GM13977 (cell line): ENCODE data around the gene UFD1.

ENCODE experiments used
- DNase-seq: peaks from one replicate; pipeline ENCODE4 v3.0.0; 2012; ENCODE audit warnings: low spot score
- in situ Hi-C: fragments of 300-500 bp; cut with MboI; formaldehyde crosslinking; loops from one replicate; pipeline ENCODE4 v1.12.0; 2022; ENCODE audit warnings: low sequenced_read_pairs, low pct_unique_long_range_greater_than_20kb, mixed read lengths, inconsistent platforms; ENCODE audit not compliant: unreplicated experiment
- TF ChIP-seq, protein P1 (sequence below): IDR thresholded peaks from 2 replicates; pipeline ENCODE4 v1.5.1; 2012; ENCODE audit warnings: mild to moderate bottlenecking, control low read depth; ENCODE audit not compliant: insufficient read depth; ENCODE audit errors: extremely low read depth, missing control alignments

The UFD1 gene

DNA sequence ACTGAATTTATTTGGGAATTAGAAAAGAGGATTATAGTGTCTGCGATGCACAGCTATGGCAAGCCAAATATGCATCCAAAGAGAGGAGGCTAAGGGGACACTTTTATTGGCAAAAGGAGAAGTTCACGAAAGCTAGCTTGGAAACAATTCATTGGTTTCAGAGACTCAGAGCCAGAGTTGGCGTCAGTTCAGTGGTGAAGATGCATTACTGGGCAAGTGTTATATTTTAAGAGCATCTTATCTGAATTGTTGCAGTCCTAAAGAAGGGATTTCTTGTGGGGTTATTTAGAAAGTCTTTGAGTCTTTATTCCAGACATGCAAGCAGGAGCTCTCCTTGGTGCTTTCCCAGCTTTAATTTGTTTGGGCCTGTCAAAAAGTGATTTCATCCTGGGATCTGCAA is 30.2 kb upstream of the UFD1 start:
- DNase-seq, result no peak
- TF ChIP-seq, protein P1, sequence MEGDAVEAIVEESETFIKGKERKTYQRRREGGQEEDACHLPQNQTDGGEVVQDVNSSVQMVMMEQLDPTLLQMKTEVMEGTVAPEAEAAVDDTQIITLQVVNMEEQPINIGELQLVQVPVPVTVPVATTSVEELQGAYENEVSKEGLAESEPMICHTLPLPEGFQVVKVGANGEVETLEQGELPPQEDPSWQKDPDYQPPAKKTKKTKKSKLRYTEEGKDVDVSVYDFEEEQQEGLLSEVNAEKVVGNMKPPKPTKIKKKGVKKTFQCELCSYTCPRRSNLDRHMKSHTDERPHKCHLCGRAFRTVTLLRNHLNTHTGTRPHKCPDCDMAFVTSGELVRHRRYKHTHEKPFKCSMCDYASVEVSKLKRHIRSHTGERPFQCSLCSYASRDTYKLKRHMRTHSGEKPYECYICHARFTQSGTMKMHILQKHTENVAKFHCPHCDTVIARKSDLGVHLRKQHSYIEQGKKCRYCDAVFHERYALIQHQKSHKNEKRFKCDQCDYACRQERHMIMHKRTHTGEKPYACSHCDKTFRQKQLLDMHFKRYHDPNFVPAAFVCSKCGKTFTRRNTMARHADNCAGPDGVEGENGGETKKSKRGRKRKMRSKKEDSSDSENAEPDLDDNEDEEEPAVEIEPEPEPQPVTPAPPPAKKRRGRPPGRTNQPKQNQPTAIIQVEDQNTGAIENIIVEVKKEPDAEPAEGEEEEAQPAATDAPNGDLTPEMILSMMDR, result no peak
- in situ Hi-C loops, result no loop called here

DNA sequence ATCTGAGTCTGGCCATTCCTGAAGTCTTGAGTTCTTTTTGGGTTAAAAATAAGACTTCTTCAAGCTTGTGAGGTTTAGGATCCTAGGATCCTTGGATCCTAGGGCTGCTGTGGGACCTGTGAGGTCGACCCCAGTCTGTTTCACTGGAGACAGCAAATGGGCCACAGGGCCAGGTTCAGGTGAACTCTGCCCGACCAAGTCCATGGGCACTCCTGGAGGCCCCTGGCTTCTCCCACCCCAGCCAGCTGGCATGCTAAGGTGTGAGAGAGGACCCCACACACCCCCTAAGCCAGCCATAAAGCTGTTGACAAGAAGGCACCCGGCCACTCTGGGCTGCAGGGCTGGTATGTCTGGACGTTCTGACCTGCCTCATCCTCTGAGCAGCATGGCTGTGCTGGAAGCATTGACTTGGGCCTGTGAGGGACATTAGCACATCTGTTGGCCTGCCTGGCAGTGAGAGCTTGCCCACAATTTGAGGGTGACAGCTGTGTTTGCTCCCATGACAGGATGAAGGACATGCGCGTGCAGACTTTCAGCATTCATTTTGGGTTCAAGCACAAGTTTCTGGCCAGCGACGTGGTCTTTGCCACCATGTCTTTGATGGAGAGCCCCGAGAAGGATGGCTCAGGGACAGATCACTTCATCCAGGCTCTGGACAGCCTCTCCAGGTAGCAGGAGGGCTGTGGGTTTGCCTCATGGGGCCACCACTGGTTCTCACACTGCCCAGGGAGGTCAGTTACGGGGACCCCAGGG is 29.2 kb upstream of the UFD1 start:
- in situ Hi-C loops, result no loop called here
- TF ChIP-seq, protein P1, result no peak
- no peak for DNase-seq

DNA sequence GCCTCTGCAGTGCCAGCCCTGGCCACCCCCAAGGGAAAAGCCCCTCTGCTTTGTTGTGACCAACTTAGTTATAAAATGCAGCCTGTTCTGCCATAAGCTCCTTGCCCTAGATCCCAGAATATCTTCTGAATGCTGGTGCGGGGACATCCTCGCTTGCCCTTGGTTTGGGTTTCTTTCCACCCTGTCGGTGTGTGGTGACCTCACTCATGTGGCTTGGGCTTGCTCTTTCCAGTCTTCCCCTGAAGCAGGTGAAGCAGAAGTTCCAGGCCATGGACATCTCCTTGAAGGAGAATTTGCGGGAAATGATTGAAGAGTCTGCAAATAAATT is 28.5 kb upstream of the UFD1 start:
- in situ Hi-C loops, result no loop called here
- TF ChIP-seq, protein P1, result no peak

DNA sequence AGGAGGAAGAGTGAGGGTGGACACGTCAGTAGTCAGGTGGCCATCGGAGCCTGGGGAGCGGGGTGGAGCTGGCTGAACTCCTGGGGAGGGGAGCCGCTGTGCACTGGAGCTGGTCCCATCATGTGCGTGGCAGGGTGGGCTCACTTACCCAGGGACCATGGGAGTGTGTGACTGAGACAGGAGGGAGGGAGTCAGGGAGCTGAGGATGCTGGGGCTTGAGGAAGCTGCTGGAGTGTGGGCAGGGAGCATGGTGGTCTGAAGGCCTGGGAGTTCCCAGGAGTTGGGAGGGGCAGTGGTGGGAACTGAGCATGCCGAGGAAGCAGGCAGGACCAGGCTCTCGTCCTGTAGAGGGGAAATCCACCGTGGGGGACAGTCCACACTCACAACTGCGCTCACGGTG is 27.2 kb upstream of the UFD1 start:
- no peak for DNase-seq
- in situ Hi-C loops, result no loop called here
- TF ChIP-seq, protein P1, result no peak

More for the DNA sequence above, 28.5 kb upstream of the UFD1 start:
- DNase-seq, result no peak

DNA sequence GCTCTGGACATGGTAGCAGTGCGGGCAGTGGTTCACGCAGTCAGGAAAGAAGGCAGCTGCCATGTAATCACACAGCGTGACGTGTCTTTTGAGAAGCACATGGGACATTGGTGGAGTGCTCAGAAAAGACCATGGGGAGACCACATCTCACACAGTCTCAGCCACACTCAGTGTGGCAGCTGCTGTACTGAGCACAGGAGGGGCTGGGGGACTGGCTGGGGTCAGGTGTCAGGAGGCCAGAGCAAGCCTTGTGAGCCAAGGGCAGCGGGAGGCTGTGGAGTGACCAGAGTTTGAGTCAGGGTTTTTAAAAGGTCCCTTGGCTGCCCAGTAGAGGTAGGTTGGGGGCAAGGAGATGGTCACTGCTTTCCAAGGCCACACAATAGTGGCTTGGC is 26.7 kb upstream of the UFD1 start:
- no peak for DNase-seq
- in situ Hi-C loops, result no loop called here
- TF ChIP-seq, protein P1, result no peak

DNA sequence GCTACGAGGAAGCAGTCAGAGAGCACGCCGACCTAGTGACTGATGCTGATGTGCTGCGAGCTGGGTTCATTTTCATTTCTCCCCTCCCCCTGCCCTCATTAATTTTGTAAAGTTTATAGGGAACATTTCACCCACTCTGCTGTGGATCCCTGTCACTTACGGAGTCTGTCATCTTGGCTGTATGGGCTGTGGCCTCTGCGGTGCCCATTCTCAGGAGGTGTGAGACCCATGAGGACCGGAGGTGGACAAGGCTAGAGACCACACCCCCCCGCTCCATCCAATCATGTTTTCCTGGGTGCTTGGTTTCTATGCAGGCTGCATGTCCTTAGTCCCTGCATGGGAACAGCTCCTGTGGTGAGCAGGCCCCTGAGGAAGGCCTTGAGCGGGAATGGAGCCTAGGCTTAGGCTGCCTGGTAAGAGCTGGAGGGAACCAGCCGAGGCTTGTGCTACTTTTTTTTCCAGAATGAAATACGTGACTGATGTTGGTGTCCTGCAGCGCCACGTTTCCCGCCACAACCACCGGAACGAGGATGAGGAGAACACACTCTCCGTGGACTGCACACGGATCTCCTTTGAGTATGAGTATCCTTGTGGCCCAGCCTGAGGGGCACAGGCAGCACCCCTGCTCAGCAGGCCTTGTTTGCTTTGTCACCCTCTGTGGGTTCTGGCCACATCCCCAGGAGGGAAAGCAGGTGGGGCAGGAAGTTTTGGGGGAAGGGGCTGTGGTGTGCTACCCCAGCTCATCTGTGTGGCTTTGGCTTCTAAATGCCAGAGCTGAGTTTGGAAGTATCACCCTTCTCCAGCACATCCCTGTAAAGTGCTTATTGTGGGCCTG is 26.1 kb upstream of the UFD1 start:
- in situ Hi-C loops, result no loop called here
- TF ChIP-seq, protein P1, result no peak
- no peak for DNase-seq
